Measurements from ENCODE around the gene ISCA2. TPM values are rescaled to one million over a fixed set of nuclear protein-coding genes. Genes with fewer than 3 reads are reported as not detected.

The ISCA2 gene
- total RNA-seq, 1 experiment from 2014 or later = 37.5 TPM

GRCh38 chr14:74533576-74533975 is 40.0 kb downstream of the ISCA2 start:
- no peak overlapping the region for H4K8ac ChIP-seq (replicated peaks; ENCODE audit: insufficient read length, low read depth, low read length)
- Mint-ChIP-seq H3K9me3 (no peaks in the 10 kb centered on the region), H3K27me3 (ENCODE audit: low read depth) (peaks cover 2% of the 10 kb centered on the region; the same call in 1 of the 2 replicates), H3K27ac (no peak overlapping the region; a peak in 1 of 7 replicates), H3K4me3 (no peak overlapping the region), H3K36me3 (ENCODE audit: insufficient read depth in 1 of 3, low read depth in 3 of 3) (no peaks in the 10 kb centered on the region), H3K4me1 (peaks cover 3 to 11% of the 10 kb centered on the region in 2 experiments)
- no peak overlapping the region for H4K91ac ChIP-seq (ENCODE audit: insufficient read length, low read depth, low read length)
- H3K4me1 ChIP-seq (ENCODE audit: insufficient read depth, low read length) = no peaks in the 10 kb centered on the region
- H2BK5ac ChIP-seq (ENCODE audit: insufficient read length, low read length) = no peak overlapping the region
- no peak overlapping the region; the same call in 1 of the 2 replicates for H3K14ac ChIP-seq (ENCODE audit: insufficient read depth, low read length)
- H3K23me2 ChIP-seq (ENCODE audit: insufficient read length, low read depth, low read length, poor library complexity, severe bottlenecking) = no peaks in the 10 kb centered on the region
- H3K9me3 ChIP-seq (ENCODE audit: control insufficient read depth, low read depth, low read length) = no peaks in the 10 kb centered on the region
- H3T11ph ChIP-seq (ENCODE audit: low read length) = no peak overlapping the region
- H3K9ac ChIP-seq (ENCODE audit: extremely low read depth, insufficient read length, low read length) = no peak overlapping the region
- H4K20me1 ChIP-seq (ENCODE audit: control insufficient read depth, insufficient read depth, insufficient read length) = no peaks in the 10 kb centered on the region
- no peaks in the 10 kb centered on the region for H3K79me1 ChIP-seq (ENCODE audit: insufficient read depth, low read depth, low read length, poor library complexity, severe bottlenecking)
- no peaks in the 10 kb centered on the region for H3K79me2 ChIP-seq (ENCODE audit: insufficient read depth, low read length)
- H3K27ac ChIP-seq (ENCODE audit: insufficient read length, low read depth, low read length) = no peak overlapping the region
- no peak overlapping the region for H2BK20ac ChIP-seq (ENCODE audit: low read depth, low read length, poor library complexity, severe bottlenecking)
- no peak overlapping the region for H3K18ac ChIP-seq (ENCODE audit: insufficient read length, low read depth, low read length)
- H2BK12ac ChIP-seq (ENCODE audit: insufficient read length, low read depth, low read length) = no peak overlapping the region
- no peak overlapping the region for H2AFZ ChIP-seq (ENCODE audit: low read length)
- H3K23ac ChIP-seq (ENCODE audit: insufficient read length, low read depth, low read length) = no peak overlapping the region
- H4K5ac ChIP-seq (ENCODE audit: insufficient read length, low read depth, low read length) = no peak overlapping the region
- no peak for DNase-seq
- H2AK5ac ChIP-seq (ENCODE audit: insufficient read length, low read length) = no peak overlapping the region
- WGBS (ENCODE audit: extremely low coverage, insufficient read length, low lambda C conversion rate) = no CpG with 5 or more reads among the region's 7 CpGs
- no peak overlapping the region for H2BK15ac ChIP-seq (ENCODE audit: low read depth, low read length)
- no peak overlapping the region for H3K4me2 ChIP-seq (ENCODE audit: insufficient read depth, insufficient read length, low read length)
- TF ChIP-seq, protein P1, sequence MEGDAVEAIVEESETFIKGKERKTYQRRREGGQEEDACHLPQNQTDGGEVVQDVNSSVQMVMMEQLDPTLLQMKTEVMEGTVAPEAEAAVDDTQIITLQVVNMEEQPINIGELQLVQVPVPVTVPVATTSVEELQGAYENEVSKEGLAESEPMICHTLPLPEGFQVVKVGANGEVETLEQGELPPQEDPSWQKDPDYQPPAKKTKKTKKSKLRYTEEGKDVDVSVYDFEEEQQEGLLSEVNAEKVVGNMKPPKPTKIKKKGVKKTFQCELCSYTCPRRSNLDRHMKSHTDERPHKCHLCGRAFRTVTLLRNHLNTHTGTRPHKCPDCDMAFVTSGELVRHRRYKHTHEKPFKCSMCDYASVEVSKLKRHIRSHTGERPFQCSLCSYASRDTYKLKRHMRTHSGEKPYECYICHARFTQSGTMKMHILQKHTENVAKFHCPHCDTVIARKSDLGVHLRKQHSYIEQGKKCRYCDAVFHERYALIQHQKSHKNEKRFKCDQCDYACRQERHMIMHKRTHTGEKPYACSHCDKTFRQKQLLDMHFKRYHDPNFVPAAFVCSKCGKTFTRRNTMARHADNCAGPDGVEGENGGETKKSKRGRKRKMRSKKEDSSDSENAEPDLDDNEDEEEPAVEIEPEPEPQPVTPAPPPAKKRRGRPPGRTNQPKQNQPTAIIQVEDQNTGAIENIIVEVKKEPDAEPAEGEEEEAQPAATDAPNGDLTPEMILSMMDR (conservative IDR thresholded peaks at IDR 0.05) = no peak
- no peaks in the 10 kb centered on the region for H3K27me3 ChIP-seq (ENCODE audit: insufficient read depth, low read length)
- H3K4ac ChIP-seq (ENCODE audit: low read depth, low read length) = no peak overlapping the region
- H2BK120ac ChIP-seq (ENCODE audit: low read depth, low read length, poor library complexity, severe bottlenecking) = no peak overlapping the region
- no peak overlapping the region for H3K56ac ChIP-seq (ENCODE audit: insufficient read length, low read depth, low read length)
